Activated naive CD8-positive, alpha-beta T cell treated with anti-CD3 and anti-CD28 coated beads, Interleukin-2, amount 50 U/mL, for 24 hours (primary cell): Measurements from ENCODE around the gene REEP1.
A peak's percentile ranks its signal among the peaks of the same experiment; 100 is the strongest.

Experiments used
- ATAC-seq: fragments of 150-1000 bp; cut with Tn5 transposase; one replicate; pipeline ENCODE4 v1.10.0; 2021
- DNase-seq: peaks from one replicate; pipeline ENCODE4 v3.0.0; 2021
- H3K27ac Mint-ChIP-seq: one replicate; pipeline ENCODE4 v1.8.0; 2021; ENCODE audit warnings: mild to moderate bottlenecking, mixed read lengths
- H3K27me3 Mint-ChIP-seq: one replicate; pipeline ENCODE4 v1.8.0; 2021; ENCODE audit warnings: mixed read lengths
- H3K36me3 Mint-ChIP-seq: one replicate; pipeline ENCODE4 v1.8.0; 2021; ENCODE audit warnings: low read depth, mixed read lengths
- H3K4me1 Mint-ChIP-seq: one replicate; pipeline ENCODE4 v1.8.0; 2021; ENCODE audit warnings: mixed read lengths
- H3K4me3 Mint-ChIP-seq: one replicate; pipeline ENCODE4 v1.8.0; 2021; ENCODE audit warnings: mild to moderate bottlenecking, moderate library complexity, mixed read lengths
- H3K9me3 Mint-ChIP-seq: one replicate; pipeline ENCODE4 v1.8.0; 2021; ENCODE audit warnings: mixed read lengths

Gene REEP1

GRCh38 chr2:86193901-86194567 is 143.4 kb downstream of the REEP1 start:
- H3K36me3 Mint-ChIP-seq: peaks cover 27% of the 10 kb centered on the region
- H3K4me3 Mint-ChIP-seq: peak overlapping the region; percentile 95
- peak overlapping the region; percentile 93 for H3K27ac Mint-ChIP-seq
- no peak for DNase-seq
- no peaks in the 10 kb centered on the region for H3K27me3 Mint-ChIP-seq
- no peaks in the 10 kb centered on the region for H3K9me3 Mint-ChIP-seq
- peaks cover 63% of the 10 kb centered on the region for H3K4me1 Mint-ChIP-seq
- ATAC-seq: no peak

GRCh38 chr2:86189782-86190416 is 147.5 kb downstream of the REEP1 start:
- H3K4me3 Mint-ChIP-seq: no peak overlapping the region
- no peak for ATAC-seq
- H3K4me1 Mint-ChIP-seq: peaks cover 81% of the 10 kb centered on the region
- H3K27ac Mint-ChIP-seq: peak overlapping the region; percentile 7
- no peaks in the 10 kb centered on the region for H3K9me3 Mint-ChIP-seq
- H3K36me3 Mint-ChIP-seq: peaks cover 50% of the 10 kb centered on the region
- H3K27me3 Mint-ChIP-seq: no peaks in the 10 kb centered on the region
- no peak for DNase-seq

GRCh38 chr2:86186431-86186830 is 151.0 kb downstream of the REEP1 start:
- ATAC-seq: peak; percentile 72
- no peak for DNase-seq
- Mint-ChIP-seq H3K36me3 (peaks cover 41% of the 10 kb centered on the region), H3K4me1 (peaks cover 74% of the 10 kb centered on the region), H3K27me3 (no peaks in the 10 kb centered on the region), H3K27ac (peak overlapping the region; percentile 89), H3K9me3 (no peaks in the 10 kb centered on the region), H3K4me3 (peak overlapping the region; percentile 15)

- DNase-seq: no peak
- H3K27me3 Mint-ChIP-seq: no peaks in the 10 kb centered on the region
- peak; percentile 25 for ATAC-seq
Measured at GRCh38 chr2:86185517-86186212, 151.8 kb downstream of the REEP1 start.

GRCh38 chr2:86176597-86176996 is 160.8 kb downstream of the REEP1 start:
- Mint-ChIP-seq H3K36me3 (peaks cover 59% of the 10 kb centered on the region), H3K4me1 (peaks cover 11% of the 10 kb centered on the region), H3K27me3 (no peaks in the 10 kb centered on the region), H3K27ac (no peak overlapping the region), H3K4me3 (no peak overlapping the region), H3K9me3 (no peaks in the 10 kb centered on the region)
- ATAC-seq (no peak), DNase-seq (no peak)

More at GRCh38 chr2:86185517-86186212, 151.8 kb downstream of the REEP1 start:
- Mint-ChIP-seq H3K27ac (peak overlapping the region; percentile 89), H3K36me3 (peaks cover 35% of the 10 kb centered on the region), H3K9me3 (no peaks in the 10 kb centered on the region), H3K4me3 (peak overlapping the region; percentile 21), H3K4me1 (peaks cover 70% of the 10 kb centered on the region)

GRCh38 chr2:86175828-86176227 is 161.6 kb downstream of the REEP1 start:
- Mint-ChIP-seq H3K27ac (no peak overlapping the region), H3K27me3 (no peaks in the 10 kb centered on the region), H3K36me3 (peaks cover 59% of the 10 kb centered on the region), H3K4me1 (peaks cover 11% of the 10 kb centered on the region), H3K9me3 (no peaks in the 10 kb centered on the region), H3K4me3 (no peak overlapping the region)
- DNase-seq (no peak), ATAC-seq (no peak)

- ATAC-seq (no peak), DNase-seq (no peak)
- no peaks in the 10 kb centered on the region for H3K9me3 Mint-ChIP-seq
- H3K36me3 Mint-ChIP-seq: peaks cover 61% of the 10 kb centered on the region
- H3K27me3 Mint-ChIP-seq: no peaks in the 10 kb centered on the region
- H3K27ac Mint-ChIP-seq: no peak overlapping the region
- H3K4me1 Mint-ChIP-seq: peaks cover 11% of the 10 kb centered on the region
- H3K4me3 Mint-ChIP-seq: no peak overlapping the region
Measured at GRCh38 chr2:86174445-86174844, 163.0 kb downstream of the REEP1 start.

GRCh38 chr2:86172610-86173009 is 164.8 kb downstream of the REEP1 start:
- ATAC-seq: no peak
- Mint-ChIP-seq H3K27me3 (no peaks in the 10 kb centered on the region), H3K4me3 (no peak overlapping the region), H3K27ac (no peak overlapping the region), H3K4me1 (peaks cover 11% of the 10 kb centered on the region), H3K9me3 (no peaks in the 10 kb centered on the region), H3K36me3 (peaks cover 61% of the 10 kb centered on the region)
- no peak for DNase-seq

- Mint-ChIP-seq H3K27ac (no peak overlapping the region), H3K4me3 (no peak overlapping the region), H3K36me3 (peaks cover 52% of the 10 kb centered on the region), H3K9me3 (no peaks in the 10 kb centered on the region), H3K4me1 (peaks cover 6% of the 10 kb centered on the region), H3K27me3 (no peaks in the 10 kb centered on the region)
- DNase-seq (no peak), ATAC-seq (no peak)
Measured at GRCh38 chr2:86171295-86171694, 166.1 kb downstream of the REEP1 start.

GRCh38 chr2:86170449-86170848 is 167.0 kb downstream of the REEP1 start:
- no peak for DNase-seq
- H3K36me3 Mint-ChIP-seq: peaks cover 48% of the 10 kb centered on the region
- H3K4me1 Mint-ChIP-seq: peaks cover 2% of the 10 kb centered on the region
- no peak overlapping the region for H3K27ac Mint-ChIP-seq
- H3K27me3 Mint-ChIP-seq: no peaks in the 10 kb centered on the region
- ATAC-seq: no peak
- H3K4me3 Mint-ChIP-seq: no peak overlapping the region
- no peaks in the 10 kb centered on the region for H3K9me3 Mint-ChIP-seq
